ENCODE results near the gene LEMD1. TPM values are rescaled to one million over a fixed set of nuclear protein-coding genes. Genes with fewer than 3 reads are reported as not detected.

Gene LEMD1
- total RNA-seq, 1 experiment from 2014 or later: not detected

DNA sequence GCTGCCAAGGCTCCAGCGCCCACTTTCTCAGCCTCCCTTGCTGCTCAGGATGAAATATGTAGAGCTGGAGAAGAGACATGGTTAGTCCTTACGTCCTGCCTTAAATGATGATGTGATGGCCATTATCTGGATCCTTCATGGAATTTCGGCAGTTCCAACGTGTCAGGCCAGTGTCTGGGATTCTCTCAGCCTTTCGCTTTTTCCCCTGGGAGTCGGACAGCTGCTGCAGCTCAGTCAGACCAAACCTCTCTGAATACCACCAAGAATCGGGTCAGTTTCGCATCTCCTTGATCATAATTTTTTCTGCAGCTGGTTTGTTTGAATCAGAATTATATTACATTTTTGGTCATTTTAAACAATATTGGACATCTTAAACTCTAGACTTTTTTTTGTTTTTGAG, 42.8 kb downstream of the LEMD1 start:
- DNase-seq (no peak), ATAC-seq (no peak)
- Histone ChIP-seq H3K27me3 (ENCODE audit: low read length) (peaks cover 4% of the 10 kb centered on the region; the same call in 1 of the 2 replicates), H3F3A (ENCODE audit: low read length, unreplicated experiment) (peaks cover 5% of the 10 kb centered on the region), H3K4me2 (ENCODE audit: low read length) (no peak overlapping the region), H3K27ac (ENCODE audit: low read length) (no peak overlapping the region), H3K36me3 (ENCODE audit: low read depth, low read length) (no peaks in the 10 kb centered on the region), H3K9me3 (ENCODE audit: low read length) (no peaks in the 10 kb centered on the region), H3K9ac (ENCODE audit: low read length) (no peak overlapping the region), H3K4me3 (ENCODE audit: low read length) (no peak overlapping the region), H4K20me1 (ENCODE audit: low read length) (no peaks in the 10 kb centered on the region), H3K9me2 (replicated peaks; ENCODE audit: low read length) (no peaks in the 10 kb centered on the region), H3K79me2 (ENCODE audit: low read length) (no peaks in the 10 kb centered on the region), H3K4me1 (ENCODE audit: insufficient read depth, low read length) (peaks cover 32% of the 10 kb centered on the region), H2AFZ (ENCODE audit: low read length) (no peak overlapping the region)
- ChIA-PET POLR2A (ENCODE audit: unreplicated experiment) (no interaction called here), CTCF (no interaction called here)
- BruUV-seq (replicated peaks): no TSS peak
- intact Hi-C loops (cut with micrococcal nuclease): no loop called here
- TF ChIP-seq, protein P1, sequence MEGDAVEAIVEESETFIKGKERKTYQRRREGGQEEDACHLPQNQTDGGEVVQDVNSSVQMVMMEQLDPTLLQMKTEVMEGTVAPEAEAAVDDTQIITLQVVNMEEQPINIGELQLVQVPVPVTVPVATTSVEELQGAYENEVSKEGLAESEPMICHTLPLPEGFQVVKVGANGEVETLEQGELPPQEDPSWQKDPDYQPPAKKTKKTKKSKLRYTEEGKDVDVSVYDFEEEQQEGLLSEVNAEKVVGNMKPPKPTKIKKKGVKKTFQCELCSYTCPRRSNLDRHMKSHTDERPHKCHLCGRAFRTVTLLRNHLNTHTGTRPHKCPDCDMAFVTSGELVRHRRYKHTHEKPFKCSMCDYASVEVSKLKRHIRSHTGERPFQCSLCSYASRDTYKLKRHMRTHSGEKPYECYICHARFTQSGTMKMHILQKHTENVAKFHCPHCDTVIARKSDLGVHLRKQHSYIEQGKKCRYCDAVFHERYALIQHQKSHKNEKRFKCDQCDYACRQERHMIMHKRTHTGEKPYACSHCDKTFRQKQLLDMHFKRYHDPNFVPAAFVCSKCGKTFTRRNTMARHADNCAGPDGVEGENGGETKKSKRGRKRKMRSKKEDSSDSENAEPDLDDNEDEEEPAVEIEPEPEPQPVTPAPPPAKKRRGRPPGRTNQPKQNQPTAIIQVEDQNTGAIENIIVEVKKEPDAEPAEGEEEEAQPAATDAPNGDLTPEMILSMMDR (conservative IDR thresholded peaks at IDR 0.05; ENCODE audit: low read depth, low read length): no peak
- no peak for TF ChIP-seq EZH2 (IDR thresholded peaks at IDR 0.05; ENCODE audit: low read length, unreplicated experiment)
- TF ChIP-seq EZH2phosphoT487 (IDR thresholded peaks at IDR 0.05; ENCODE audit: borderline replicate concordance, low read length): no peak

DNA sequence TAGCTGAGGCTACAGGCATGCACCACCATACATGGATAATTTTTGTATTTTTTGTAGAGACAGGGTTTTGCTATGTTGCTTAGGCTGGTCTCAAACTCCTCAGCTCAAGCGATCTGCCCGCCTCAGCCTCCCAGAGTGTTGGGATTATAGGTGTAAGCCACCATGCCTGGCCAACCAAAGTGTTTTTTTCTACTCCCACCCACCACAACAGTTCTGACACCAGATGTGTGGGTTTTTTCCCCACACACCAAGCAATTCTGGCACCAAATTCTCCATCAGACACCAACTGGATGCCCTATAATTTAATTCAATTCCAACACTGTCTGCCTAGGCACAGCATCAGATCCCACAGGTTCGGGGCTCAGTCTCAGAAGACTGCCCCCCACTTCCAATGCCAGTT, 44.5 kb downstream of the LEMD1 start:
- Histone ChIP-seq H3F3A (ENCODE audit: low read length, unreplicated experiment) (peaks cover 5% of the 10 kb centered on the region), H3K79me2 (ENCODE audit: low read length) (no peaks in the 10 kb centered on the region), H4K20me1 (ENCODE audit: low read length) (no peaks in the 10 kb centered on the region), H3K4me2 (ENCODE audit: low read length) (peak overlapping the region; percentile 66), H2AFZ (ENCODE audit: low read length) (no peak overlapping the region), H3K27ac (ENCODE audit: low read length) (no peak overlapping the region), H3K36me3 (ENCODE audit: low read depth, low read length) (no peaks in the 10 kb centered on the region), H3K27me3 (ENCODE audit: low read length) (peaks cover 4% of the 10 kb centered on the region; the same call in 1 of the 2 replicates), H3K9ac (ENCODE audit: low read length) (no peak overlapping the region), H3K9me2 (replicated peaks; ENCODE audit: low read length) (no peaks in the 10 kb centered on the region), H3K4me1 (ENCODE audit: insufficient read depth, low read length) (peaks cover 40% of the 10 kb centered on the region), H3K9me3 (ENCODE audit: low read length) (no peaks in the 10 kb centered on the region), H3K4me3 (ENCODE audit: low read length) (no peak overlapping the region)
- DNase-seq: no peak
- ATAC-seq: no peak
- ChIA-PET POLR2A (ENCODE audit: unreplicated experiment) (no interaction called here), CTCF (no interaction called here)
- intact Hi-C loops (cut with micrococcal nuclease): no loop called here
- BruUV-seq (replicated peaks): no TSS peak
- no peak for TF ChIP-seq EZH2 (IDR thresholded peaks at IDR 0.05; ENCODE audit: low read length, unreplicated experiment)
- TF ChIP-seq EZH2phosphoT487 (IDR thresholded peaks at IDR 0.05; ENCODE audit: borderline replicate concordance, low read length): no peak
- TF ChIP-seq, protein P1 (conservative IDR thresholded peaks at IDR 0.05; ENCODE audit: low read depth, low read length): no peak

DNA sequence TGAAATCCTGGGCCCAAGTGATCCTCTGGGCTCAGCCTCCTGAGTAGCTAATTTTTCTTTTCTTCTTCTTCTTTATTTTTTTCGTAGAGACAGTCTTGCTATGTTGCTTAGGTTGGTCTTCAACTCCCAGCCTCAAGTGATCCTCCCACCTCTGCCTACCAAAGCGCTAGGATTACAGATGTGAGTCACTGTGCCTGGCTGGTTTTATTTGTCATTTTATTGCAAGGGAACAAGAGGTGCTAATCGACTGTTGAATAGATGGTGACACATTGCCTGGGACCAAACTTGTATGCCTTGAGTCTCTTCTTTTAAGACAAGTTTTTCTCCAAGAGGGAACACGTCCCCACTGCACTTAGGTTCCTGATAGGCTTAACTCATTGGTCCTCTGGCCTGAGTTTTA, 45.1 kb downstream of the LEMD1 start:
- no peak overlapping the region for H2AFZ ChIP-seq (ENCODE audit: low read length)
- ChIA-PET POLR2A (ENCODE audit: unreplicated experiment) (interaction anchor here (0.6 kb wide), 1 partner anchor 14 kb away, joined by 4 read pairs; no protein-coding TSS in a partner anchor), CTCF (interaction anchor here (0.6 kb wide), 1 partner anchor 273 kb away, joined by 4 read pairs; no protein-coding TSS in a partner anchor)
- no TSS peak for BruUV-seq (replicated peaks)
- H3K4me1 ChIP-seq (ENCODE audit: insufficient read depth, low read length): peaks cover 40% of the 10 kb centered on the region
- no peaks in the 10 kb centered on the region for H3K79me2 ChIP-seq (ENCODE audit: low read length)
- peak overlapping the region; percentile 66 for H3K4me2 ChIP-seq (ENCODE audit: low read length)
- H3K4me3 ChIP-seq (ENCODE audit: low read length): no peak overlapping the region
- H3F3A ChIP-seq (ENCODE audit: low read length, unreplicated experiment): peaks cover 5% of the 10 kb centered on the region
- peak; percentile 57 for ATAC-seq
- H3K9me3 ChIP-seq (ENCODE audit: low read length): no peaks in the 10 kb centered on the region
- DNase-seq: peak; percentile 93
- no peaks in the 10 kb centered on the region for H4K20me1 ChIP-seq (ENCODE audit: low read length)
- no peak for TF ChIP-seq EZH2 (IDR thresholded peaks at IDR 0.05; ENCODE audit: low read length, unreplicated experiment)
- no peak for TF ChIP-seq EZH2phosphoT487 (IDR thresholded peaks at IDR 0.05; ENCODE audit: borderline replicate concordance, low read length)
- TF ChIP-seq, protein P1 (conservative IDR thresholded peaks at IDR 0.05; ENCODE audit: low read depth, low read length): no peak
- no peaks in the 10 kb centered on the region for H3K36me3 ChIP-seq (ENCODE audit: low read depth, low read length)
- H3K27me3 ChIP-seq (ENCODE audit: low read length): peaks cover 4% of the 10 kb centered on the region; the same call in 1 of the 2 replicates
- H3K9me2 ChIP-seq (replicated peaks; ENCODE audit: low read length): no peaks in the 10 kb centered on the region
- no peak overlapping the region for H3K9ac ChIP-seq (ENCODE audit: low read length)
- intact Hi-C loops (cut with micrococcal nuclease): no loop called here
- peak overlapping the region; percentile 32 for H3K27ac ChIP-seq (ENCODE audit: low read length)

All from PC-3 (cell line).